SK-N-SH treated with all-trans-retinoic acid at 6 μM for 48 hours (cell line): ENCODE measurements around the gene ASB18.

Experiments used
- ARNTL ChIP-seq: fragments of 450-650 bp; formaldehyde crosslinking; IDR thresholded peaks from 2 replicates; pipeline ENCODE4 v1.5.0; 2020; ENCODE audit warnings: low read depth, mild to moderate bottlenecking, moderate library complexity, borderline replicate concordance
- BACH2 ChIP-seq: fragments of 250-450 bp; sonication (Bioruptor Pico); IDR thresholded peaks from 2 replicates; pipeline ENCODE4 v1.9.0; 2021; ENCODE audit warnings: mild to moderate bottlenecking, borderline replicate concordance
- CREB5 ChIP-seq: fragments of 250-450 bp; sonication (Bioruptor Pico); IDR thresholded peaks from 2 replicates; pipeline ENCODE4 v1.5.1; 2020; ENCODE audit warnings: low read depth, mild to moderate bottlenecking, moderate library complexity
- GLIS3 ChIP-seq: fragments of 250-450 bp; sonication (Bioruptor Pico); IDR thresholded peaks from 2 replicates; pipeline ENCODE4 v1.5.0; 2020; ENCODE audit warnings: mild to moderate bottlenecking, moderate library complexity
- TOX ChIP-seq: fragments of 250-450 bp; sonication (Bioruptor Pico); IDR thresholded peaks from 2 replicates; pipeline ENCODE4 v1.8.0; 2021; ENCODE audit warnings: mild to moderate bottlenecking, moderate library complexity, borderline replicate concordance
- ZFP30 ChIP-seq: fragments of 450-650 bp; formaldehyde crosslinking; IDR thresholded peaks from 2 replicates; pipeline ENCODE4 v1.5.0; 2022; ENCODE audit warnings: mild to moderate bottlenecking, moderate library complexity

GRCh38 chr2:236179236-236180075, 84.8 kb downstream of the ASB18 start:
- TF ChIP-seq ZFP30 (CRISPR knock-in tag) (no peak), TOX (CRISPR knock-in tag) (no peak), GLIS3 (no peak), CREB5 (no peak), BACH2 (CRISPR knock-in tag) (no peak), ARNTL (CRISPR knock-in tag) (no peak)
